K562 (cell line): ENCODE results near the gene COPA. TPM values are rescaled to one million over a fixed set of nuclear protein-coding genes. Genes with fewer than 3 reads are reported as not detected.

Experiments used
- CC2D1A ChIP-seq: fragments of 450-650 bp; IDR thresholded peaks from 2 replicates; pipeline ENCODE4 v1.6.1; 2017; ENCODE audit warnings: mild to moderate bottlenecking
- CEBPB ChIP-seq: fragments of 450-650 bp; IDR thresholded peaks from 2 replicates; pipeline ENCODE4 v1.6.1; 2016; ENCODE audit warnings: missing genetic modification characterization, missing compliant biosample characterization
- CREBBP ChIP-seq: IDR thresholded peaks from one replicate; pipeline ENCODE4 v1.6.1; 2012; ENCODE audit warnings: low read depth, mild to moderate bottlenecking, control low read depth, inconsistent platforms, low read length
- CXXC5 ChIP-seq: fragments of 250-450 bp; sonication (Bioruptor Pico); IDR thresholded peaks from 2 replicates; pipeline ENCODE4 v1.8.0; 2022; ENCODE audit warnings: inconsistent platforms, mild to moderate bottlenecking, moderate library complexity
- ESRRB ChIP-seq: fragments of 250-450 bp; sonication (Bioruptor Pico); IDR thresholded peaks from 2 replicates; pipeline ENCODE4 v1.5.0; 2020; ENCODE audit warnings: mild to moderate bottlenecking, moderate library complexity, borderline replicate concordance
- EWSR1 ChIP-seq: fragments of 450-650 bp; IDR thresholded peaks from 2 replicates; pipeline ENCODE4 v1.6.1; 2018; ENCODE audit warnings: borderline replicate concordance, mild to moderate bottlenecking, low read depth, moderate library complexity; ENCODE audit not compliant: partially characterized antibody
- GABPB1 ChIP-seq: sonication (generic); formaldehyde crosslinking; IDR thresholded peaks from 2 replicates; pipeline ENCODE4 v1.8.0; 2022; ENCODE audit warnings: mild to moderate bottlenecking, missing genetic modification reagents
- HBP1 ChIP-seq: fragments of 450-650 bp; formaldehyde crosslinking; IDR thresholded peaks from 2 replicates; pipeline ENCODE4 v1.4.0; 2022; ENCODE audit warnings: missing genetic modification characterization
- HNRNPLL ChIP-seq: fragments of 200-400 bp; formaldehyde crosslinking; IDR thresholded peaks from 2 replicates; pipeline ENCODE4 v1.6.1; 2017; ENCODE audit warnings: low read length, low read depth, mild to moderate bottlenecking; ENCODE audit not compliant: poor library complexity, severe bottlenecking
- HOMEZ ChIP-seq: fragments of 250-450 bp; sonication (Bioruptor Pico); IDR thresholded peaks from 2 replicates; pipeline ENCODE4 v1.4.0; 2020; ENCODE audit warnings: mild to moderate bottlenecking, moderate library complexity
- MBD2 ChIP-seq: sonication (generic); IDR thresholded peaks from 2 replicates; pipeline ENCODE4 v1.6.1; 2016; ENCODE audit warnings: low read depth, borderline replicate concordance
- MCM3 ChIP-seq: fragments of 450-650 bp; IDR thresholded peaks from 2 replicates; pipeline ENCODE4 v1.6.1; 2016
- NEUROD1 ChIP-seq: fragments of 150-350 bp; IDR thresholded peaks from 2 replicates; pipeline ENCODE4 v1.6.1; 2014; ENCODE audit warnings: borderline replicate concordance, low read length, low read depth; ENCODE audit not compliant: partially characterized antibody
- POLR2AphosphoS2 ChIP-seq: IDR thresholded peaks from 2 replicates; pipeline ENCODE4 v1.6.1; 2012; ENCODE audit warnings: low read length, improper control_type of control experiment
- RBM34 ChIP-seq: fragments of 200-400 bp; formaldehyde crosslinking; IDR thresholded peaks from 2 replicates; pipeline ENCODE4 v1.6.1; 2018; ENCODE audit warnings: low read length, borderline replicate concordance; ENCODE audit not compliant: insufficient read depth
- RFX5 ChIP-seq: IDR thresholded peaks from 2 replicates; pipeline ENCODE4 v1.6.1; 2011; ENCODE audit warnings: low read depth, mild to moderate bottlenecking, improper control_type of control experiment, low read length
- SMARCA4 ChIP-seq: fragments of 450-650 bp; IDR thresholded peaks from 2 replicates; pipeline ENCODE4 v1.6.1; 2016
- ZBTB5 ChIP-seq: fragments of 450-650 bp; IDR thresholded peaks from 2 replicates; pipeline ENCODE4 v1.6.1; 2017; ENCODE audit warnings: antibody characterized with exemption
- ZNF12 ChIP-seq: sonication (generic); formaldehyde crosslinking; IDR thresholded peaks from 2 replicates; pipeline ENCODE4 v1.4.0; 2020; ENCODE audit warnings: mild to moderate bottlenecking, missing genetic modification reagents
- ZNF282 ChIP-seq: sonication (generic); formaldehyde crosslinking; IDR thresholded peaks from 2 replicates; pipeline ENCODE4 v1.8.1; 2023; ENCODE audit warnings: missing genetic modification reagents
- ZNF316 ChIP-seq: fragments of 450-650 bp; IDR thresholded peaks from 2 replicates; pipeline ENCODE4 v1.6.1; 2016
- ZNF518B ChIP-seq: fragments of 250-450 bp; sonication (Bioruptor Pico); IDR thresholded peaks from 2 replicates; pipeline ENCODE4 v1.5.0; 2021; ENCODE audit warnings: mild to moderate bottlenecking, moderate library complexity
- polyA plus RNA-seq, 8 experiments: library from polyadenylated mRNA; depleted of rRNA in 4 of 8; stranded (reverse) in 5 of 8; unstranded in 3 of 8; fragments of >200 nt; fragmentation: Nextera tagmentation in 2 of 8; fragmentation: Illumina TruSeq in 1 of 8; extraction: Ambion mirVana in 2 of 8; extraction: Trizol in 1 of 8; gene quantifications; 2 replicates each; pipeline versions ENCODE4 v1.2.1 to v1.2.3, GENCODE V29; 2011 to 2014; ENCODE audit warnings: inconsistent platforms in 1 of 8, missing spikeins in 1 of 8
- total RNA-seq, 7 experiments: library from RNA; depleted of rRNA in 6 of 7; stranded (reverse); fragments of >200 nt in 6 of 7; fragmentation: Illumina TruSeq in 2 of 7; extraction: Trizol in 2 of 7; gene quantifications; 2 replicates each; pipeline versions ENCODE4 v1.2.1 to v1.2.3, GENCODE V29; 2011 to 2021; ENCODE audit warnings: low replicate concordance in 1 of 7

COPA gene
- total and polyA plus RNA-seq, 9 of the 15 experiments (the other 6 are each of a cell fraction or from before 2014, with no cell fraction given): 49.8 to 222 (median 110) TPM

GRCh38 chr1:160284782-160285344, 58.2 kb downstream of the COPA start, which contains the start of gene PEX19 (continued):
- TF ChIP-seq CXXC5 (CRISPR knock-in tag) (peak; percentile 43; the same call in 1 of the 2 replicates), POLR2AphosphoS2 (no peak; the same call in 1 of the 2 replicates), MBD2 (peak; percentile 77), NEUROD1 (peak; percentile 70), ZNF12 (no peak), ZBTB5 (no peak), RBM34 (no peak), GABPB1 (0 out of 2 replicates have a peak, but pooled peaks have one; percentile 30), HBP1 (no peak), ZNF316 (no peak), ZNF282 (no peak), SMARCA4 (no peak), ZNF518B (no peak), EWSR1 (no peak), MCM3 (no peak), HOMEZ (CRISPR knock-in tag) (no peak), CEBPB (tag) (no peak), CREBBP (no peak), RFX5 (no peak), CC2D1A (no peak), HNRNPLL (no peak), ESRRB (no peak)
